Tibial nerve (tissue), 4 donors: Measurements from ENCODE around the gene DHFR.

Source experiments
- CTCF ChIP-seq, 5 experiments: fragments of 200-600 bp in 3 of 5; fragments of 450-650 bp in 2 of 5; sonication (generic) in 3 of 5; IDR thresholded peaks; one replicate each; pipeline ENCODE4 v1.5.1; 2016 to 2019; ENCODE audit warnings: antibody characterized with exemption in 5 of 5, mild to moderate bottlenecking in 3 of 5, moderate library complexity in 2 of 5
- EP300 ChIP-seq, 2 donors: sonication (generic); formaldehyde crosslinking; IDR thresholded peaks; one replicate each; pipeline ENCODE4 v1.6.1; 2017; ENCODE audit warnings: antibody characterized with exemption in 2 of 2, mild to moderate bottlenecking in 1 of 2

- TF ChIP-seq CTCF (IDR thresholded peaks at IDR 0.05) (no peak), EP300 (IDR thresholded peaks at IDR 0.05) (no peak)
Measured at GRCh38 chr5:80646926-80647325, 7.9 kb downstream of the DHFR start.
